GM21786 (cell line): Measurements from ENCODE around the gene EXOC3L4.
"Not testable (repeated sequence)": the region's sequence is repeated elsewhere in the genome, so short reads cannot be mapped to it uniquely, and the experiment has no call there.

Source experiments
- ATAC-seq: cut with Tn5 transposase; IDR thresholded peaks from one replicate; pipeline ENCODE4 v1.9.1; 2021; ENCODE audit not compliant: unreplicated experiment

Gene EXOC3L4

DNA sequence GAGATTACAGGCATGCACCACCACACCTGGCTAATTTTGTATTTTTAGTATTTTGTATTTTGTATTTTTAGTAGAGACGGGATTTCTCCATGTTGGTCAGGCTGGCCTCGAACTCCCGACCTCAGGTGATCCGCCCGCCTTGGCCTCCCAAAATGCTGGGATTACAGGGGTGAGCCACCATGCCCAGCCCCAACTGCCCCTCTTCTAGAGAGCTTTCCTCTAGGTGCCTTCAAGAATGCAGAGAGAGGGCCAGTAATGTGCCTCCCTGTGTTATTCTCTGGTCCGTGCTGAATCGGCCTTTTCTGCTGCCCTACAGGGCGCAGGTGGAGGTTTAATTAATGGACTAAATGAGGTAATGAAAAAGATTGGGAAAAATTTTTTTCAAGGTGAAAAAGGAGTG, 25.0 kb downstream of the EXOC3L4 start:
- not testable (repeated sequence) for ATAC-seq

DNA sequence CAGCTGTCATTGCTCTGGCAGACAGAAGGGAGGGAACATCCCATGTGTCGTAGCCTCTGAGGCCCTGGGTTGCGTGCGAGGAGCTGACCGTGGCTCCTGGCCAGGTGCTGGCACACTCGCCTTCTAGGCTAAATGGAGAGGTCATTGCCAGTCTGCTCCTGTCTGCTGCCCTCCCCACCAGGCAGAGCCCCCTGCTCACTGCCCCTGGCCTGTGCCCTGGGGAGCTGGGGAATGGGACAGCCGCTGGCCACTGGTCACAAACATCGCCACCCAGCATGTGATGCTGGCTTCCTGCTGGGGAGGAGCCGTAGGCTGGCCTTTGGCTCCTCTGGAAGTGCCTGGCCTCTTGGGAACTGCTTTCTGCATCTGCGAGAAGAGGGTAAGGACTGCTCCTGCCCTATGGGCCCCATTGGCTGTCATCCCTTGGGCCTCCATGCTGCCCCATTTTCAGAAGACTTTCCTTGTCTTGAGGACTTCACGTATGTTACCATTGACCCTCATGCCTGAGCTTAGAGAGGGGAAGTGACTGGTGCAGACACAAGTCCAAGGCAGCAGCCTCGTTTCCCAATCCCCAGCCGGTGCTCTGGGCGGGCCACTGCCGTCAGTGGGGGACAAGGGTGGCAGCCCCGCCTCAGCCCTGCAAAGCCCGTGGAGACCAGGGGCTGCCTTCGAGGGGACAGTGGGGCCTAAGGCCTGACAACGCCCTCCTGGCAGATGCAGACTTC, 26.8 kb downstream of the EXOC3L4 start:
- ATAC-seq, result no peak

DNA sequence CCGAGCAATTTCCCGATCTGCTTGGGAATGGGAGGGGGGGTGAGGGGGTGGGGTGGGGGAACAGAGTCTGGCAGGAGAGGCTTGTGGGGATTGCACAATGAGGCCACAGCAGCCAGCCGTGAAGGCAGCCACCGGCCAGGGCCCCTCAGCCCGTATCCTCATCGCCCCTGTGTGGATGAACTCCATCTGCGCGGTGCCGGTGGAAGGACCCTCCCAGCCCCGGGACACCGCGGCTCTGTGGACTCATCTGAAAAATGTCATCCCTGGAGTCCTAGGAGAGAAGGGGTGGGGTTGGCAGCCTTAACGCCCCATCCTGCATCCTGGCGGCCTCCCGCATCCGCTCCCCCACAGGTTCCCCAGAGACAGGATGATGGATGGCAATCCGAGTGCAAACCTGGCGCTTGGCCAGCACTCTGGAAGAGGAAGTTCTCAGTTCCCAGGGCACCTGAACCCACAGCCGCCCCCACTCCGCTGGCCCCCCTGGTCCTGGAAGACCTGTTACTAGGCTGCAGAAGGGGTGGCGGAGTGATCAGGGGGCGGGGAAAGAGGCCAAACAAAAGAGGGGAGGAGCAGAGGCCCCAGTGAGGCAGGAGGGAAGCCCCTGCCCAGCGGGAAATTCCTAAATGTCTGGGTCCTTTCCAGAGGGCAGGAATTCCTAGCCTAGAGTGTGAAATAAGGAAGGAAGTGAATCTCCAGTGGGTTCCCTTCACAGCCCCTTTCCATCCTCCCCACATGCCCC, 27.5 kb downstream of the EXOC3L4 start:
- ATAC-seq, result no peak

GRCh38 chr14:103122585-103122946, 28.0 kb downstream of the EXOC3L4 start:
- no peak for ATAC-seq

DNA sequence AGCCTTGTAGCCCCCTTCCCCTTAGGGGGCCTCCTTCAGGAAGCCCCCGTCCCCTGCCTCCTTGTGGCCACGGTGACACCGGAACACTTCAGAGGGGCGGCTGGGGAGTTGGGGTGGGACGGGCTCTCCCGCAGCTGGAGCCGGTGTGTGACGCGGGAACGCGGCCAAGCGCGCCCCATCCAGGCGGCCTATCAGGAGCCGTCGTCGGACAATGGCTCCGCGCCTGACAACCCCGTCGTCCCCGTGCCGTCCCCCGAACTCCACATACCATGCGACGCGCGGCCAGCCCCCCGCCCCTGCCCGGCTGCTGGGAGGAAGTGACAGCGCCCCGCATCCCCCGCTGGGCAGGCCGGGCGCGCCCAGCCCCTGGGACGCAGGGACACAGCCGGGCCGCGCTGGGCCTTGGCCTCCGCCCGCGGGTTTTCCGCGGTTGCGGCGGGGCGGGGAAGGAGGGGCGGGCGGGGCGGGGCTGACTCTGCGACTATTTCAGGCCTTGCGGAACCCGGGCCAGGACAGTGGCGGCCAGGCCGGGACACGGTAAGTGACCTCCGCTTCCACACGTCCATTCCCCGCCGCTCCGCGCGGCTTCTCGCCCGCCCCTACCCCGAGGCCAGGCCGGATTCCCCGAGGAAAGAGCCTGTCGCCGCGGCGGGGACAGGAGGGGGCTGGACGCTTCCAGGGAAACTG, 28.6 kb downstream of the EXOC3L4 start, which contains the start of gene TNFAIP2:
Gene TNFAIP2 (plus strand): TSS at position 515 of the 687 bp plus-strand sequence. CDS start 2,997 bp downstream, outside the sequence.
- no peak for ATAC-seq

- no peak for ATAC-seq
Observed at GRCh38 chr14:103123634-103124500, 29.3 kb downstream of the EXOC3L4 start.

DNA sequence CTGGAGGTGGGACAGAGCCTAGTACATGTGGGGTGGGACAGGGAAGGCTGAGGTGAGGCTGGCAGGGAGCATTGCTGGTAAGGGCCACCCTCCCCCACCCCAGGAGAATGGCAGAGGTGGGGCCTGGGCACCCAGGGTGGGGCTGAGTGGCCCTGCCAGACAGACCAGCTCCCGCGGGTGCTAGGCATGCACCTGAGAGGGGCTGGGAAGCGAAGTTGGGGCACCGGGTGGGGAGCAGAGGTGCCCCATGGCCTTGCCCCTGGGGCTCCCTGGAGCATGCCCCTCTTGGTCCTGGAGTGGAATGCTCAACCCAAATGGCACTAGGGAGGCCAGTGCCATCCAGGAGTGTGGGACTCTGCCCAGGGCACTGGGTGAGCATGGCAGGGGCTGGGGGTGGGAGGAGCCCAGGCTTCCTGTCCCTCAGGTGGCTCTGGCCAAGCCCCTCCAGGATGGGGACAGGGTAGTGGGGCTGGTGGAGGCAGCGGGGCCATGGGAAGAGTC, 30.0 kb downstream of the EXOC3L4 start:
- no peak for ATAC-seq

DNA sequence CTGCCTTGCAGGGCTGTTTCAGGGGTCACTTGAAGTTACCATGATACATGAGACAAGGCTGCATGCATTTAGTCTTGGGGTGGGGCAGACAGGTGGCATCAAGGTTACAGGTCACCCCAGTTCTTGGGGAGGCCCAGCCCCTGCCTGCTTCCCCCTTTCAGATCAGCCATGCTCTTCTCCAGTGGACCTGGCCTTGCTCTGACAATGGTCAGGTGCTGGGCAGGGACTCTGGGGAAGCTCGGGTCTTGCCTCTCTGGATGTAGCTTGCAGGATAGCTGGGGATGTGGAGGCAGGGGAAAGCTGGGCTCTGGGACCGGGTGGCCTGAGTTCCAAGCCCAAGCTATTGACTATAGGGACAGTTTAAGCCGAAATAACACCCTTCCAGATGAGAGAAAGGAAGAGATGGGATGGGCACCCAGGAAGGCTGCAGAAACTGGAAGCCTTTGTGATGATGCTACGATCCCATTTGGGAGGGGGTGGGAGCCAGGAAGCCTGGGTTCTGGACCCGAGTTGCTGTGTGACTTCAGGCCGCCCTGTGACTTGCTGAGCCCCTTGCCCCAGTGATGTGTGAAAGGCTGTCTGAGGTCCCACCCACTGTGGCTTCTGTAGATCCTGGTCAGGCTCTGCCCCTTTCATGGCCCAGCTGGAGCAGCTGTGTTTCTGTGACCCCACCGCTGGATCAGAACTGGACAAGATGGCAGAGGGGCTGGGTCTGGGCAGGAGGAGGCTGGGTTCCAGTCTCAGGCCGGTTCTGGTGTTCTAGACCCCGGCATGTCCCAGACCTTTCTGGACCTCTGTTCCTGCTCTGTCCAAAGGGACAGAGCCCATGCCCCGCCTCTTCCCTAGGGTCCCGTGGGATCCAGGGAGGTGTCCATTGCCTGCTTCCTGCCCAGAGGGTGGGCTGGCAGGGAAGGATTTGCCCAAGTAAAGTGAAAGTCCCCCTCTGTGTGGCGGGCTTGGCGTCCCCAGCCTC, 30.9 kb downstream of the EXOC3L4 start:
- no peak for ATAC-seq

GRCh38 chr14:103126088-103126872, 31.8 kb downstream of the EXOC3L4 start:
- ATAC-seq, result no peak

DNA sequence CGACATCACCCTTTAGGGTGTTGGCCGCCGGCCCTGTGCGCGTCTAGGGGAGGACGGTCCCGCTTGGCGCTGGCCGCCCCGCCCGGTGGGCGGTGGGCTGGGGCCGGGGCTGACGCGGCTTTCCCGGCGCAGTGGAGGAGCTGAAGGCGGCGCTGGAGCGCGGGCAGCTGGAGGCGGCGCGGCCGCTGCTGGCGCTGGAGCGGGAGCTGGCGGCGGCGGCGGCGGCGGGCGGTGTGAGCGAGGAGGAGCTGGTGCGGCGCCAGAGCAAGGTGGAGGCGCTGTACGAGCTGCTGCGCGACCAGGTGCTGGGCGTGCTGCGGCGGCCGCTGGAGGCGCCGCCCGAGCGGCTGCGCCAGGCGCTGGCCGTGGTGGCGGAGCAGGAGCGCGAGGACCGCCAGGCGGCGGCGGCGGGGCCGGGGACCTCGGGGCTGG, 32.4 kb downstream of the EXOC3L4 start:
- no peak for ATAC-seq

DNA sequence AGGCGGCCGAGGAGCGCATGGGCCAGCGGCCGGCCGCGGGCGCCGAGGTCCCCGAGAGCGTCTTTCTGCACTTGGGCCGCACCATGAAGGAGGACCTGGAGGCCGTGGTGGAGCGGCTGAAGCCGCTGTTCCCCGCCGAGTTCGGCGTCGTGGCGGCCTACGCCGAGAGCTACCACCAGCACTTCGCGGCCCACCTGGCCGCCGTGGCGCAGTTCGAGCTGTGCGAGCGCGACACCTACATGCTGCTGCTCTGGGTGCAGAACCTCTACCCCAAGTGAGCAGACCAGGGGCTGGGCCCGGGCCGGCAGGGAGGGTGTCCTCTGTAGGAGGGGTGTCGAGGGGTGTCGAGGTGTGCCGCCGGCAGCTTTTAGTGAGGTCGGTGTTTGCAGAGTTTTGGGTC, 32.8 kb downstream of the EXOC3L4 start:
- no peak for ATAC-seq

DNA sequence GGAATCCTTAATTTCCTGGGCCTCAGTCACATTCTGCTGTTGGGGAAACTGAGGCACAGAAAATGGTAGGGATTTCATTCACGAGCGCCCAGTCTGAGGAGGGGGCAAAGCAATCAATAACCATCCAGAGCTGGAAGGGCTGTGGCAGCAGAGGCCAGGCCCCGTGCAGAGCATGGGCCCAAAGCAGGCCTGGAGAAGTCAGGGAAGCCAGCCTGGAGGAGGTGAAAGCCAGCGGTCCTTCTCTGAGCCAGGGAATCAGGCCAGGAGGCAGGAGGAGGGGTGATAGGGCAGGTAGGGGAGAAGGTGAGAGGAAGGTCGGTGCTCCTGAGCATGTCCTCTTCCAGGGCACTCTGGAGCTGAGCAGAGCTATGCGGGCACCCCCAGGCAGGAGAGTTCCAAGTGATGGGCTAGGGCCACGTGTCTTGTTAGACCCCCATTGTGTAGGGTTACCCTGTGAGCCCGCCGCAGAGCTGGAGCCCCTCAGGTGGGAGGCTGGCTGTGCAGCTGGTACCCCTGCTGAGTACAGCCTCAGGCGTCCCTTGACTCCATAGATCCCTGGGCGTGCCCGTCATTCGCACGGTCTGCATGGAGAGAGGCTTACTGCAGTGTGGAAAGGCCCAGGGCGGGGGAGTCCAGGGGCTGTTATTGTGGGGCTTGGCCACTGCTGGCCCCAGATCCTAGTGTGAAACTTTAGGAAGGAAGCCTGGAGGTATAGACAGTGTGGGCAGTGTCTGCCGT, 33.5 kb downstream of the EXOC3L4 start:
- ATAC-seq, result no peak

- no peak for ATAC-seq
Observed at GRCh38 chr14:103128631-103129300, 34.2 kb downstream of the EXOC3L4 start.

DNA sequence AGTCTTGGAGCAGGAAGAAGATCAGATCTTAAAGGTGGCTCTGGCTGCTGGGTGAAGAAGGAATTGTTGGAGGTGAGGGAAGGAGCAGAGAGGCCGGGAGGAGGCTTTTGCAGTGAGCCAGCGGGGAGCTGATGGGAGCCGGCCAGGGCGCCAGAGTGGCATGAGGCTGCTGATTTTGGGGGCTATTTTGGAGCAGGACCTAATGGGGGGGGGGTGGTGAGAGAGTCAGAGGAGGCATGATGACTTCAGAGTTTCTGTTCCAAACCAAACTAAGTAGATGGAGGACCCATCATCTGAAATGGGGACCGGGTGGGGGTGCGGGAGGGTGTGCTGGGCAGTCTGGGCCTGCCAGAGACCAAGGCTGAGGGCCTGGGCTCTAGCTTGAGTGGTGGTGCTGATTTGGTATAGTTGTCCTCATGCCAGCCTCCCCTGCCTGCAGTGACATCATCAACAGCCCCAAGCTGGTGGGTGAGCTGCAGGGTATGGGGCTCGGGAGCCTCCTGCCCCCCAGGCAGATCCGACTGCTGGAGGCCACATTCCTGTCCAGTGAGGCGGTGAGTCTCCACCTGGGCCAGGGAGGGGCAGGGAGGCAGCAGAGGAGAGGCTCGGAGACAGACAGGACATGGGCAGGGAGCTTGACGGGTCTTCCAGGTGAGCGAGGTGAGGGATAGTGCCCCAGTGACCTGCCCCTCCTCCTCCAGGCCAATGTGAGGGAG, 34.9 kb downstream of the EXOC3L4 start:
- no peak for ATAC-seq

DNA sequence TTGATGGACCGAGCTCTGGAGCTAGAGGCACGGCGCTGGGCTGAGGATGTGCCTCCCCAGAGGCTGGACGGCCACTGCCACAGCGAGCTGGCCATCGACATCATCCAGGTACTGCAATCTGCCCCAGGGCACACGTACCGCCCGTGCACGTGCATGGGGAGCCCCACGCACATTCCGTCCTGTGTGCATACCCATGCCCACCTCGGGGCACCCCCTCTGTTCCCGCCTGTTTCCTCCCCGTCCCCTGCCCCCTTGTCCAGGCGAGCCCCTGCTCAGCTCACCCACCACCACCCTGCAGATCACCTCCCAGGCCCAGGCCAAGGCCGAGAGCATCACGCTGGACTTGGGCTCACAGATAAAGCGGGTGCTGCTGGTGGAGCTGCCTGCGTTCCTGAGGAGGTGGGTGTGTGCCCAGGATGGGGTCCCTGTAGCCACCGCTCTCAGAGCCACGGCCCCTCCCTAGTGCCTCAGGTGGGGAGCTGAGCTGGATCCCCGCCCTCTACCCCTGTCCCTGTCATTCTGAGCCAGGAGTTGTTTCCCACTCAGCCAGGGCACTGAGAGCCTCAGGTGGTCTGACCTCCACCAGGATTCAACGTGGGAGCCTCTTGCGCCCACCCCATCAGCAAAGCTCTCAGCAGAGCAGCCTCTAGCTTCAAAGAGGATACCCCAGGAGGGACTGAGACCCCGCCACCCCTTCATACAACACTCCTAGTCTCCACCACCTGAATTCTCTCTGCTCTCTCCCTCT, 35.7 kb downstream of the EXOC3L4 start:
- no peak for ATAC-seq

GRCh38 chr14:103130965-103131364, 36.4 kb downstream of the EXOC3L4 start:
- no peak for ATAC-seq
